SK-N-MC (cell line): ENCODE measurements around the gene ARPP19.

Experiments
- EZH2 ChIP-seq: fragments of 200-600 bp; sonication (generic); IDR thresholded peaks from one replicate; pipeline ENCODE4 v1.6.1; 2017; ENCODE audit warnings: antibody characterized with exemption
- FOXP2 ChIP-seq: optimal IDR thresholded peaks from 2 replicates; pipeline ENCODE3; 2011; ENCODE audit warnings: mild to moderate bottlenecking, moderate library complexity; ENCODE audit not compliant: insufficient read depth; ENCODE audit errors: extremely low read length, control extremely low read depth
- POLR2AphosphoS5 ChIP-seq: IDR thresholded peaks from 2 replicates; pipeline ENCODE4 v1.6.1; 2012; ENCODE audit warnings: mild to moderate bottlenecking, low read depth, low read length, borderline replicate concordance

- TF ChIP-seq POLR2AphosphoS5 (peak; percentile 5; the same call in 1 of the 2 replicates), EZH2 (no peak), FOXP2 (no peak)
Observed at GRCh38 chr15:52546031-52546751, 22.6 kb downstream of the ARPP19 start.
